ENCODE measurements around the gene CHRNB4. TPM values are rescaled to one million over a fixed set of nuclear protein-coding genes. Genes with fewer than 3 reads are reported as not detected.

CHRNB4 gene
- total RNA-seq, 1 experiment from 2014 or later = 0.08 TPM

- in situ Hi-C loops (cut with HindIII; ENCODE audit: low pct_unique_long_range_greater_than_20kb, low sequenced_read_pairs) = no loop called here
These were observed 32.5 kb upstream of the CHRNB4 start for GRCh38 chr15:78673476-78673875.

GRCh38 chr15:78672285-78673014, 31.4 kb upstream of the CHRNB4 start:
- in situ Hi-C loops (cut with HindIII; ENCODE audit: low pct_unique_long_range_greater_than_20kb, low sequenced_read_pairs) = no loop called here
- DNase-seq (ENCODE audit: low read depth, low spot score) = no peak

More at GRCh38 chr15:78673476-78673875, 32.5 kb upstream of the CHRNB4 start:
- no peak for DNase-seq (ENCODE audit: low read depth, low spot score)

GRCh38 chr15:78671626-78672211, 30.7 kb upstream of the CHRNB4 start:
- DNase-seq (ENCODE audit: low read depth, low spot score) = no peak
- in situ Hi-C loops (cut with HindIII; ENCODE audit: low pct_unique_long_range_greater_than_20kb, low sequenced_read_pairs) = no loop called here

- in situ Hi-C loops (cut with HindIII; ENCODE audit: low pct_unique_long_range_greater_than_20kb, low sequenced_read_pairs) = no loop called here
- no peak for DNase-seq (ENCODE audit: low read depth, low spot score)
These were observed 28.0 kb upstream of the CHRNB4 start for GRCh38 chr15:78668987-78669386.

GRCh38 chr15:78667578-78668236, 26.7 kb upstream of the CHRNB4 start:
- no peak for DNase-seq (ENCODE audit: low read depth, low spot score)
- in situ Hi-C loops (cut with HindIII; ENCODE audit: low pct_unique_long_range_greater_than_20kb, low sequenced_read_pairs) = no loop called here

- DNase-seq (ENCODE audit: low read depth, low spot score) = no peak
- in situ Hi-C loops (cut with HindIII; ENCODE audit: low pct_unique_long_range_greater_than_20kb, low sequenced_read_pairs) = no loop called here
These were observed 25.0 kb upstream of the CHRNB4 start for GRCh38 chr15:78666010-78666409.

GRCh38 chr15:78663703-78664102, 22.7 kb upstream of the CHRNB4 start:
- no peak for DNase-seq (ENCODE audit: low read depth, low spot score)

GRCh38 chr15:78662028-78662427, 21.0 kb upstream of the CHRNB4 start:
- in situ Hi-C loops (cut with HindIII; ENCODE audit: low pct_unique_long_range_greater_than_20kb, low sequenced_read_pairs) = no loop called here

More at GRCh38 chr15:78663703-78664102, 22.7 kb upstream of the CHRNB4 start:
- in situ Hi-C loops (cut with HindIII; ENCODE audit: low pct_unique_long_range_greater_than_20kb, low sequenced_read_pairs) = no loop called here

GRCh38 chr15:78661001-78661400, 20.0 kb upstream of the CHRNB4 start:
- no peak for DNase-seq (ENCODE audit: low read depth, low spot score)
- in situ Hi-C loops (cut with HindIII; ENCODE audit: low pct_unique_long_range_greater_than_20kb, low sequenced_read_pairs) = no loop called here

More at GRCh38 chr15:78662028-78662427, 21.0 kb upstream of the CHRNB4 start:
- no peak for DNase-seq (ENCODE audit: low read depth, low spot score)

GRCh38 chr15:78660584-78660983, 19.6 kb upstream of the CHRNB4 start:
- in situ Hi-C loops (cut with HindIII; ENCODE audit: low pct_unique_long_range_greater_than_20kb, low sequenced_read_pairs) = no loop called here
- no peak for DNase-seq (ENCODE audit: low read depth, low spot score)

GRCh38 chr15:78658823-78659222, 17.8 kb upstream of the CHRNB4 start:
- no peak for DNase-seq (ENCODE audit: low read depth, low spot score)
- in situ Hi-C loops (cut with HindIII; ENCODE audit: low pct_unique_long_range_greater_than_20kb, low sequenced_read_pairs) = no loop called here

GRCh38 chr15:78654272-78654671, 13.3 kb upstream of the CHRNB4 start:
- DNase-seq (ENCODE audit: low read depth, low spot score) = no peak
- in situ Hi-C loops (cut with HindIII; ENCODE audit: low pct_unique_long_range_greater_than_20kb, low sequenced_read_pairs) = no loop called here

GRCh38 chr15:78651930-78652615, 11.1 kb upstream of the CHRNB4 start:
- DNase-seq (ENCODE audit: low read depth, low spot score) = no peak
- in situ Hi-C loops (cut with HindIII; ENCODE audit: low pct_unique_long_range_greater_than_20kb, low sequenced_read_pairs) = no loop called here

- in situ Hi-C loops (cut with HindIII; ENCODE audit: low pct_unique_long_range_greater_than_20kb, low sequenced_read_pairs) = no loop called here
These were observed 10.0 kb upstream of the CHRNB4 start for GRCh38 chr15:78651007-78651406.

GRCh38 chr15:78650022-78650421, 9.0 kb upstream of the CHRNB4 start:
- DNase-seq (ENCODE audit: low read depth, low spot score) = no peak
- in situ Hi-C loops (cut with HindIII; ENCODE audit: low pct_unique_long_range_greater_than_20kb, low sequenced_read_pairs) = no loop called here

More at GRCh38 chr15:78651007-78651406, 10.0 kb upstream of the CHRNB4 start:
- DNase-seq (ENCODE audit: low read depth, low spot score) = no peak

GRCh38 chr15:78645009-78645408, 4.0 kb upstream of the CHRNB4 start:
- DNase-seq (ENCODE audit: low read depth, low spot score) = no peak
- in situ Hi-C loops (cut with HindIII; ENCODE audit: low pct_unique_long_range_greater_than_20kb, low sequenced_read_pairs) = no loop called here

GRCh38 chr15:78642331-78642730, 1.3 kb upstream of the CHRNB4 start:
- in situ Hi-C loops (cut with HindIII; ENCODE audit: low pct_unique_long_range_greater_than_20kb, low sequenced_read_pairs) = no loop called here
- no peak for DNase-seq (ENCODE audit: low read depth, low spot score)

GRCh38 chr15:78641749-78642275, 802 bp upstream of the CHRNB4 start:
- in situ Hi-C loops (cut with HindIII; ENCODE audit: low pct_unique_long_range_greater_than_20kb, low sequenced_read_pairs) = no loop called here

More at GRCh38 chr15:78641749-78642275, 802 bp upstream of the CHRNB4 start:
- DNase-seq (ENCODE audit: low read depth, low spot score) = no peak
